Ishikawa (cell line): Measurements from ENCODE around the gene TNFSF4.

Experiments
- EP300 ChIP-seq: IDR thresholded peaks from 2 replicates; pipeline ENCODE4 v1.6.1; 2012; ENCODE audit warnings: borderline replicate concordance
- REST ChIP-seq: IDR thresholded peaks from 2 replicates; pipeline ENCODE4 v1.6.1; 2012; ENCODE audit warnings: low read depth, mild to moderate bottlenecking

GRCh38 chr1:173204693-173205092, 2.4 kb downstream of the TNFSF4 start:
- TF ChIP-seq REST (no peak), EP300 (no peak)
